Activated T-cell treated with anti-CD3 and anti-CD28 coated beads for 4 hours (primary cell): ENCODE measurements around the gene CST9.

Experiments
- DNase-seq: peaks from one replicate; pipeline ENCODE4 v3.0.0-alpha.2; 2020

Gene CST9, protein sequence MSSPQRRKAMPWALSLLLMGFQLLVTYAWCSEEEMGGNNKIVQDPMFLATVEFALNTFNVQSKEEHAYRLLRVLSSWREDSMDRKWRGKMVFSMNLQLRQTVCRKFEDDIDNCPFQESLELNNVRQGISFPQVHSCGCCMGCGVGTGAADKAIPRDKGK

DNA sequence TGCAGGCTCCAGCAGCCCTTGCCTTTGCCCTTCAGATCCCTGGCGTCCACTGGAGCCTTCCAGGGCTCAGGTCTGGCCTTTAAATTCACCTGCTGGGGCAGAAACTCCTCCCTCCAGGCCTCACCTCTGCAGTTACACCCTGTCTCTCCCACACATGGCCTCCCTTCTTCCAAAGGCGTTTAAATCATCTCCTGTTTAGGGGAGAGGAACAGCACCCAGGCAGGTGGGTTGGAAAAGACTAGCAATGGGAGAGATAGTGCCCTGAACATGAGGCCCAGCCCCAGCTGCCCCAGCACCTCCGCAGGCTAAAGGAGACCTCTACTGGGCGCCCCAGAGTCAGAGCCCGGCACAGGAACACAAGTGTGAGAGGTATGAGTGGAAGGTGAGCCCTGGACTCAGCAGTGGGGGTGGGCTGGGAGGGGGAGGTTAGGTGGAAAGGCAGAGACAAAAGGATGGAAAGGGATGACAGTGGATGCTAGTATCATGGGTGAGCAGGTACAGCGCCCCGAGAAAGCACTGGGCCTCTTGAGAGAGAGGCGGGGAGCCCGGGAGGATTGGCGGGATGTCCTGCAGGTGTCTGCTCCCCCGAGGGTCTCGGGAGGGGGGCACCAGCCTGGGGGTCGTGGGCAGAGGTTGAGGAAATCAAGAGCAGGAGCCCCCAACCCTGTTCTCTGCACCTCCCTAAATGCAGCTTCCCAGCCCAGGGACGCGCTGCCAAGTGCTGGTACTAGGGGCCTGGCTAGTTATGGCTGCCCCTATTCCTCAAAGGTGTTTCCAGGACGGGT is at the start of gene CST9:
CST9 (minus strand) TSS at position 51 of the 785 bp plus-strand sequence. CDS start 53 bp downstream, outside the sequence.
- no peak for DNase-seq

DNA sequence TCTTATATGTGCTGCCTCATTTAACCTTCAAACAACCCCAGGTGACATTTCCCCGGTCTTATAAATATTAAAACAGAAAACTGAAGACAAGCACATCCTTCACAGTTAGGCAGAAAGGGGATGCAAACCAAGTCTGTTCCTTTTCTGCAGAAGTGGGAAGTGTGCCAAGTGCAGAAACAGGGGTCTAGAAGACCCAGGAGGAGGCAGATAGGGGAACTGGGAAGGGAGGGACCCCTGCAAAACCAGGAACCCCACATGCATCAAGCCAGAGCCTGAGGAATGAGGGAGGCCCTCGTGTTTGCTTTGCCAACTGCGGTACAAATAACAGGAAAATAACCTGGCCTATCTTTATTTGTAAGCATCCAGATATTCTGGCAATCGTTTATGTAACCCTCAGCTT is 49.0 kb upstream of the CST9 start:
- no peak for DNase-seq

DNA sequence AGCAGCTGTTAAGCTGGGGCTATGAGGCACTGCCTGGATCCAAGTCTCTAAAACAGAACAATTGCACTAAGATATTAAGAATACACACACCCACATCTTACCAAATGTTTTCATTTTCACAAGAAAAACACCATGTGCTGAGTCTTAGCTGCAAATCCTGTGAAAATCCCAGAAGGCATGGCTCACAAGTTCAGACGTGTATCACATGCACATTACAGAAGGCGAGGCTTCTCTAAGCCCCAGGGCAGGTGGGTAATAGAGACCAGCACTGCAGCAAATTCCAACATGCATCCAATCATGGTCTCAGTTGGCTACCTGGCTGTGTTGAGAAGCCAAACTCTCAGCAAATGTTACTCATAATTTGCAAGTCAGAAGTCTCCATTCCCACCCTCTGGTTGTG is 48.3 kb upstream of the CST9 start:
- no peak for DNase-seq

DNA sequence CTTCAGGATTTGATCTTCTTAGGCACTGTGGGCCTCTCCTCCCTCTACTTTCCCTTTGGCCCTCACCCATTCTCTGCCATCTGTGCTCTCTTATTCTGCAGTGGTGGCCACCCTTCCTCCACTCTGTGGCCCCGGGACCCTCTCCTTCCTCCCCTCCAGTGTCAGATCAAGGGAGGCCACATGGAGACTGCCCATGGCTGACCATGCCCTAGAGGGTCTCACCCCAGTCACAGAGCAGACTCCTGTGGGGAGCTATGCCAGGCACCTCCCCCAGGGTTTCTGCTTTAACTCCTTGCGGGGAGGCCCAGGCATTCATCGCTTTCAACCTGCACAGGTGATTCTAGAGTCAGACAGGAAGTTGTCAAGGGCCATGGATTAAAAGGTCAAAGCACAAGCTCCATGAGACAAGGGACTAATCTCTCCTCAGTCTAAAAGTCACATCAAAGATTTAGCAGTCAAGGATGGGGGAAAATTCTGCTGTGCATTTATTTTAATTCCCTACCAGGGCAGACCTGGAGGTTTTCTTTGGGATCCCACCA is 47.8 kb upstream of the CST9 start:
- no peak for DNase-seq

DNA sequence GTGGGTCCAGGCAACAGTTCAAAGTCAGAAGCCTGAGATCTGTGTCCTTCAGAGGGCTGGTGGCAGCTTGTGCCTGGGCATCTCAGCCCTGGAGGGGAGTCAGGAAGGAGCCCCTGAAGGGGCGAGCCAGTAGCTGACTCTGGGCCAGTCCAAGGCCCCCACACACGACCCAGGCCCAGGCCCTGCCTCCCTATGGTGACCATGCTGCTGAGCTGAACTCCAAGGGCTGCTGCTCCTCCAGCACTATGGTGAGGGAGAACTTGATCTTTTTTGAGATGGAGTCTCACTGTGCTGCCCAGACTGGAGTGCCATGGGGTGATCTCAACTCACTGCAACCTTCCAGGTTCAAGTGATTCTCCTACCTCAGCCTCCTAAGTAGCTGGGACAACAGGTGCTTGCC is 47.2 kb upstream of the CST9 start:
- DNase-seq, result no peak

DNA sequence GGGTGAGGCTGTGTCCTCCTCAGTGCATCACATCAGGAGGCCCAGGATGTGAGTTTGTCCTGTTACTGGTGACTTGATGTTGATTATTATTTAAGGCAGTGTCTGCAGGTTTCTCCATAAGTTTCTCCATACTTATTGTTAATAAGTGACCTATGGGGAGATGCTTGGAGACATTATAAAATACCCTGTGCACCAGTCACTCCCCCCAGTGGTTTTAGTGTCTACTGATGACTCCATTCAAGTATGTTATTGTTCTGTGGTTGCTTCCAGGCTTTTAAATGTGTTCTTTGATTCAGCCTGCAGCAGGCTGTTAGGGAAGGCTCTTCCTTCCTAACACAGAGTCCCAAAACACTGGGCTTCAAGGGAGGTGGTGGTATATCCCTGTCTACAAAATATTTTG is 46.7 kb upstream of the CST9 start:
- DNase-seq, result no peak

DNA sequence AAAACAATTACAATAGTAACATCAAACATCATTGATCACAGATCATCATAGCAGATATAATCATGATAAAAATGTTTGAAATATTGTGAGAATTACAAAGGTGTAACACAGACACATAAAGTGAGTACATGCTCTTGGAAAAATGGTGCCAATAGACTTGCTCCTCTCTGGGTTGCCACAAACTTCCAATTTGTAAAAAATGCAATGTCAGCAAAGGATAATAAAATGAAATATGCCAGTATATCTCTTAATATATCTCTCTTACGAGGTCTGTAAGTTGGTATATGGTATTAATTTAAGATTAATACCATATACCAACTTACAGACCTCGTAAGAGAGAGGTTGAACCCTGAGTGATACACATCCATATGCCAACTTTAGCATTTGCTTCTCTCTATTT is 45.4 kb upstream of the CST9 start:
- DNase-seq, result no peak

DNA sequence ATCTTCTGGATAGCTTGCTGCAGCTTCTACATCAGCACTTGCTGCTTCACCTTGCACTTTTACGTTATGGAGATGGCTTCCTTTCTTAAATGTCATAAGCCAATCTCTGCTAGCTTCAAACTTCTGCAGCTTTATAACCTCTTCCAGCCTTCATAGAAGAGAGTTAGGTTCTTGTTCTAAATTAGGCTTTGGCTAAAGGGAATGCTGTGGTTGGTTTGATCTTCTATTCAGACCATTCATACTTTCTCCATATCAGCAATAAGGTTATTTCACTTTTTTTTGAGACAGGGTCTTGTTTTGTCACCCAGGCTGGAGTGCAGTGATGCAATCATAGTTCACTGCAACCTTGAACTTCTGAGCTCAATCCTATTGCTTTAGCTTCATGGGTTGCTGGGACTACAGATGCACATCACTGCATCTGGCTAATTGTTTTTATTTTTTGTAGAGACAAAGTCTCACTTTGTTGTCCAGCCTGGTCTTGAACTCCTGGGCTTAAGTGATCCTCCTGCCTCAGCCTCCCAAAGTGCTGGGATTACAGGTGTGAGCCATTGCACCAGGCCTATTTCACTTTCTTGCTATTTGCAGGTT is 44.2 kb upstream of the CST9 start:
- DNase-seq, result no peak

DNA sequence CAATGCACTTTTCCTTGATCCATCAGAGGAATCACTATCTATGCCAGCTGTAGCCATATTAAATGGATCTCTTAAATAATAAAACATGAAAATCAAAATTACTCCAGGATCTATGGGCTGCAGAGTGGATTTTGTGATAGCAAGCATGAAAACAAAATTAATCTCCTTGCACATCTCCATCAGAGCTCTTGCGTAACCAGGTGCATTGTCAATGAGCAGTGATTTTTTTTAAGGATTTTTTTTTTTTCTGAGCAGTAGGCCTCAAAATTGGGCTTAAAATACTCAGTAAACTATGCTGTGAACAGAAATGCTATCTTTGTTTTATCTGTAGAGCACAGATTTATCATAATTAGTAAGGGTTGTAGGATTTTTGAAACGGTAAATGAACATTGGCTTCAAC is 43.5 kb upstream of the CST9 start:
- DNase-seq, result no peak

DNA sequence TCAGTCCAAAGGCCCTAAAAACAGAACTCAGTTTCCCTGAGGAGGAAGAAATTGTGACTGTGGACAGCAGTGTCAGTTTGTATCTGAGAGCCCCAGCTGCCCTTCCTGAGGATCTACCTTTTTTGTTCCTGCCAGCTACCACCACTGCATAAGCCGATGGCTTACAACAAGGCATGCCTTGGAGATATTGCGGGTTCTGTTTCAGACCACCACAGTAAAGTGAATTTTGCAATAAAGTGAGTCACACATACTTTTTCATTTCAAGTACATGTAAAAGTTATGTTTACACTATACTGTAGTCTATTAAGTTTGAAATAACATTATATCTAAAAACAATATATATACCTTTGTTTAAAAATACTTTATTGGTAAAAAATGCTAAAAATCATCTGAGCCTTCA is 41.6 kb upstream of the CST9 start:
- no peak for DNase-seq

DNA sequence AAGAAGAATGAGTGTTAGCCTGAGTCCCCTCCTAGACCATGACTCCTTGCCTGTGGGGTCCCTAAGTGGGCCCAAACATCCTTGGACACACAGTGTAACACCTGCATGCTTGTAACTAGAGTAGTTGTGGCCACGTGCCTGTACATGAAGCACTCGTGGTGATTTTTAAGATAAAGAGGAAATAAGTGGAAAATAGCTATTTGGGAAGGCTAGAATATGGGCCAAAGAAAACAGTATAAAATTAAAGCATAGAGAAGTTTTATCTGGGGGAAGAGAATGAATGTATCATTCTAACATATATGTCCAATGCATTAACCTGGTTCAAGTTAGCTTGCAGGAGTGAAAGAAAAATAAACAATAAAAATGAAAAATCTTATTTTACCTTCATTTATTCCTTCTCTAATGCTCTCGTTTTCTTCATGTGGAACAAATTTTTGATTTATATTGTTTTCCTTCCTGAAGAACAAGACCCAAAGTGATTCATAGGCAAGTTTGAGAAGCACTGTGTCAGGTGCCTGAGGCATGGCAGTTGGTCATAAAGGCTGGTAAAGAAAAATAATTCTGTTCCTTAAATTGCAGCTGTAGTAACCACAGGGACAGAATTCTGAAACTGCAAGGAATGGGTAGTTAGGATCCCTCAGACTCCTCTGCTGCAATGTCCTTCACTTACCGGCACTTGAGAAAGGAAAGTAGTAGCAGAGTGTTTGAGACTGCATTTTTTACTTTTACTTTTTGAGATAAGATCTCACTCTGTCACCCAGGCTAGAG is 40.6 kb upstream of the CST9 start:
- DNase-seq, result no peak

DNA sequence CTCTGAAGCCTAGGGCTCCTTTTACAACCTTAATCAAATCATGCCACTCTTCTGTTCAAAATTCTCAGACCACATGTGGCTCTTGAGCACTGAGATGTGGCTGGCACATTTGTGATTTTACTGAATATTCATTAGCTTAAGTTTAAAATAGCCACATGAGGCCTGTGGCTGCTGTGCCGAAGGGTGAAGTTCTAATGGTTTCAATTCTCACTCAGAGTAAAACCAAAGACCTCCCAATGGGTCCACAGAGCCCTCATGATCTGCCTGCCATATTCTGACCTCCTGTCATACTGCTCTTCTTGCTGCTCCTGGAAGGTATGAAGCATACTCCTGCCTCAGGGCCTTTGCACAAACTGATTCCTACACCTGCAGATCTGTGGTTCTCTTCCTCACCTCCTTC is 39.9 kb upstream of the CST9 start:
- DNase-seq, result no peak

DNA sequence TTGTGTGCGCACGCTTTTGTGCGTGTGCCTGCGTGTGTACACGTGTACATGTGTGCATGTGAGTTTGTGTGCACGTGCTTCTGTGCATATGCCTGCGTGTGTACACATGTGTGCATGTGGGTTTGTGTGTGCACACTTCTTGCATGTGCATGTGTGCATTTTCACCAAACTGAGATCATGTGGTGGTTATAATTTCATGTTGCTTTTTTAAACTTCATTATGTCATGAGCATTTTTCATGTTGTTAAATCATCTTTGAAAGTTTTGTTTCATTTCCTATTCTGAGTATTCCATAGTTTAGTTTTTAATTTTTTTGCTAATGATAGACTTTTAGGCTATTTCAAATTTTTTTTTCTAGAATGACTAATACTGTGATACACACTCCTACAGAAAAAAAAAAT is 38.4 kb upstream of the CST9 start:
- DNase-seq, result no peak

DNA sequence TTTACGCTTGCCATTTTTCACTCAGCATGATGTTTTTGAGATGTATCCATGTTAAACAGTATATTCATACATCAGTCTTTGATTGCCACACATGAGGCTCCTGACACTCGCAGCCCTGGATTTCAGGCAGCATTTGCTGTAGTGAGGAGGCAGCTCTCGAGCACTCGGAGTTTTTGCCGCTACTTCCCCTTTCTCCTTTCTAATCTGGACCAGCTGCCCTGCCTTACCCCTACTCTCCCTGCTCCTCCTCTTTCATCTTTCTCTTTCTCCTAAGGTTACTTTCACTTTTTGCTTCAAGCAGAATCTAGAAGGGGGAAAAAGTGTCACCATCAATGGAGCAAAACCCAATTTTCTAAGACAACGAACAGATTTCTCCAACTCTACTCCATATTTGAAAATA is 37.9 kb upstream of the CST9 start:
- DNase-seq, result no peak

DNA sequence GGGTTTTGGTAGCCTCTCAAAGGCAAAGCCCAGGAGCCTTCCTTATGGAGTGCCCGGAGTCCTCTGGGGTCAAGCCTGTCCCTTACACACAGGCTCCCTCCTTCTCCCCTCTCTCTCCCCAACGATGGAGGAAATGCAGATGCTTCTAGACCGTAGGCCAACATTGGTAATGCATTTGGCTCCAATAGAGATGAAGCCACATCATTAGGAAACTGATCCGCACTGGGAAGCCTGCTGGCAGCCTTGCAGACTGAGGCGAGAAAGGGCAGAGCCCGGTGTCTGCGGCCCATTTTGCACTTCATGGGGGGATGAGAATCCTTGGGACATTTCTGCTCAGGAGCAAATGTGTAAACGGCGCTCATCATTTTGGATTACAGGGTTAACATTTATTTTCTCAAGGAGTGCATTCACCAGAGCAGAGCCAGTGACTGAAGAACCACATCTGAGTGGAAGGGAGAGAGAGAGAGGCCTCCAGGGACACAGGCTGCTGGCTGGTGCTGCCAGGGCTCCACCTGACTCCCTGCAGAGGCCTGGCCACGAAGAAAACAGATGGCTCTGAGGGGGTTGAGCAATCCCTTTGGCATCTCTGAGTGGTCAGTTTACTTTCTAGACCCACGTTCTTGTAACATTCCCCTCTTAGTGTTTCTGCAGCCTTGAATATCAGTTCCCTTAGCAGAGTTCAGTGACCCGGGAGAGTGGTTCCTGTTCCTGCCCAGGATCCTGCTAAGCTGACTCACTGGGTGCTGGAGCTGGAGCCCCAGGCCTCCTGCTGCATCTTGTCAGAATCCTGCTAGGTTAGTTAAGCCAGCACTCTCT is 36.4 kb upstream of the CST9 start:
- no peak for DNase-seq

DNA sequence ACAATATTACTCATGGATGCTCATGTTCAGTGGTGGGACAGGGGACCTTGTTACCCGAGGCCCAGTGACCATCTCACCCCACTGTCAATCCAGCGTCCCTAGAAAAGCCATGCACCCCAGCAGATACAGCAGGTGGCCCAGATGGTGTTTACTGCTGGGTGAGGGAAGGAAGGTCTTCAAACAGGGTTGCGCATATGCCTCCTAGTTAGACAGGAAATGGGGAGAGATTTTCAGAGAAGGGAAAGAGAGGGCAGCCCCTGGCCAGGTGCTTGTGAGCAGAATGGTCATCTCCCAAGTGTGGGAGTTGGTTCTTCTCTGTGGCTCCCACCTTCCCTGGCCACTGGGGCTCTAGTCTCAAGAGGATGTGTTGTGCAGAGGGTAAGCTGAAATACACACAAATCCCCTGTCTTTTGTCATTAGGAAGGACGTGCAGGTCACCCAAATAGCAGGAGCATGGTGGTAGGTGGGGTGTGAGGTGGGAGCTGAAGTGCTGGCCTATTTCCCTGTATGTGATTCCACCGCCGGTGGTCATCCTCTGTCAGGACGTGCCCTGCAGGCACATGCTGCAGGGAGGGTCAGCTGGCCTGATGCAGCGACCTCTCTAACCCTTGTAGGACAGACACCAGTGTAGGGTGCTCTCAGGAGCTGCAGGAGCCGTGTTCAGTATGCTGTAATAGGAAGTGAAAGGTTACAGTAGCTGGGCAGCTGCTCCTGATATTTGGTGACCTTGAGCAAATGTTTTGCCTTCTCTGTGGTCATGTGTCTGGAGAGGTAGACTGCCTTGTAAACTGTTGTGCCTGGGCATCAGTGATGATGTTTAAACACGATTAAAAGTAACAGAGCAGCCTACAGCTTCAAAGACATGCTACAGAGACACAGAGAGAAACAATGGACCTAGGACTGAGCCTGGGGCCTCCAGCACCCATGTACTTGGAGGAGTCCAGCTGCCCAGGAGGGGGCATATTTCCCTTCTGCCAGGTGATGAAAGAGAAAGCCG is 35.3 kb upstream of the CST9 start:
- no peak for DNase-seq

DNA sequence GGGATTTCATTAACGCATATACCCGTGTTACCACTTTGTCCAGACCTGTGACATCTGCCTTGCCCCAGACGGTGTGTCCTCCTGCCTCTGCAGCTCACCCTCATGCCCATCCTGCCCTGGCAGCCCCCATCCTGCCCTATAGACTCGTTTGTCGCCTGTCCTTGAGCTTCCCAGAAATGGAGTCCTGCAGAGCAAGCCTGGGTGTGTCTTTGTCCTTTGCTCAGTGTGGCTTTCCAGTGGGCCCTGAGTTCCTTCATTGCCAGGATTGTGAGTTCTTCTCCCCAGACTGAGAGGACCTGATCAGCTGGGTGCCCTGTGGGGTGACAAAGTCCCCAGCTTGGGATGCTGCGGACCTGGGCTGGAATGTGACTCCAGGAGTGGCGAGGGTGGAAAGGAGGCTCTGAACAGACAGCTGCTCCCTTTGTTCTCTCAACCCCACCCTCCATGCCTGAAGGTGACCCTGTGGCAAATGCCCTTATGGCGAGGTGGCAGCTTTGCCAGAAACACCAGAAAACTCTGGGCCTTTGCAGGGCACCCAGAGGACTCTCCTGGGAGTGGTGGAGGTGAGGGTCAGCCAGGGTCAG is 34.4 kb upstream of the CST9 start:
- no peak for DNase-seq

DNA sequence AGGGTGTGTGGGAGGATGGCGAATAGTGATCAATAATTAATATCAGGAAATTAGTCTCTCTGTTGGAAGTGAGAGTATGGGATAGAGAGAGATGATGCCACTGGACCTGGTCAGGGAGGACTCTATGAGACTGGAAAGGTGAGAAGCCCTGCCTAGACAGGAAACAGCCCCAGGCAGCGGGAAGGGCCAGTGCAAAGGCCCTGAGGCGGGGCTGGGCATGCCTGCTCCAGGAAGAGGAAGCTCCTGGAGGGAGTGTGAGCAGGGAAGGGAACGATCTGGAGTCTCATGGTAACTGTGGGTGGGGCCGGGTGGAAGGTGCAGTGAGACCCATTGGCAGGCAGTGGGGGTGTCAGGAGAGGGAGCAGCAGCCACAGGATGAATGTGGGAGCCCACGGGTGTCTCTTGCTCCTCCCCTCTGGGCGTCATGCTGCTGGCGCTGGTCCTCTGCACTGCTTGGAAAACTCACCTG is 33.8 kb upstream of the CST9 start:
- DNase-seq, result no peak

DNA sequence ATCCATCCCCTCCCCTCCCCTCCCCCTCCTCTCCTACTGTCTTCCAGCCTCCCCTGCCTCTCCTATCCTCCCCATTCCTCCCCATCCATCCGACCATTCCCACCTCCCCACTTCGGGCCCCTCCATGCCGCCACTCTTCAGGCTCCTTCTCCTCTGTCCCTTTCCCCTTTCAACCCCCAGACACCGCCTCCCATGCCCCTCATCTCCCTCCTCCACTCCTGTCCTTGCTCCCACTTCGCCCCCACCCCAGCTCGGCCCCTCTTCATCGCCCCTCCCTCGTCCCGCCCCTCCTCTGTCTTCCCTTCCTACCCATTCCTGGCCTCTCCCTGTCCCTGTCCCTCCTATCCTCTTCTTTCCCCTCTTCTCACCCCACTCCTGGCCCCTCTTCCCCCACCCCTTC is 32.6 kb upstream of the CST9 start:
- no peak for DNase-seq

DNA sequence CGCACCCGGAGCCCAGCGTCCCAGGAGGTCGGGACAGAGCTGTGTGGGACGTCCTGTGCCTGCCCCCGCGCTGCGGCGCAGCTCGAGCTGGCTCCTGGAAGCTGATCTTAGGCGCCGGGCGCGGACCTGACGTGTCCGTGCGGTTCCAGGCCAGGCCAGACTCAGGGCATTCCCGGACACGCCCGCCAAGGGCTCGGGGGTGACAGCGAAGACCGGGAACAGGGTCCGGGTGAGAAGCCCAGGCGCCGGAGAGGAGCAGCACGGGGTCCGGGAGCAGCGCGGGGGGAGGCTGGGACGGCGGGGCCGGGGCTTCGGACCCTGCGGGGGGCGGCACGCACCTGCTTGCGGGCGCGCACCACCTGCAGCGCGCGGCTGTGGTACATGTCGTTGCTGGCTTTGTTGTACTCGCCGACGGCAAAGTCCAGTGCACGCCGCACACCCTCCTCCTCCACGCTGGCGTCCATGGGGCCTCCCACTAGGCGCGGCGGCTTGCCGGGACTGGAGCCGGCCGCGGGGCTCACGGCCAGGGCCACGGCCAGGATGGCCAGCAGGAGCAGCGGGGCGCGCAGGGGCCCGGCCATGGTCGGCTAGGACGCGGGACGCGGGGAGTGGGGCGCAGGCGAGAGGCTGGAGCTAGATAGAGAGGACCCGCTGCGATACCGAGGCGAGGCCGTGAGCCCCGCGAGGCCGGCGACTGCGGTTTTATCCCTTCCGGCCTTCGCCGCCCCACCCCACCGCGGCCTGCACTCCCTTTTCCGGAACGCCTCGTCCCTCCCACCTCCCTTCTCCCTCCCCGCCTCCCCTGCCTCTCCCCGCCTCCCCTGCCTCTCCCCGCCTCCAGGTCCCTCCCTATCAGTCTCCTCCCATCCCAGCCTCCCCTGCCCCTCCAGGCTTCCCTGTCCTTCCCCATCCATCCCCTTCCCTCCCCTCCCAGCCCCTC is 31.8 kb upstream of the CST9 start, which contains the start of gene CST3:
CST3 (minus strand) TSS at position 674 of the 940 bp plus-strand sequence; CDS start at position 581, 93 bp downstream.
- DNase-seq, result no peak
